IMR-90 (cell line): ENCODE results near the gene RFTN1. TPM values are rescaled to one million over a fixed set of nuclear protein-coding genes. Genes with fewer than 3 reads are reported as not detected.

Experiments
- ATAC-seq: fragments of 200-7000 bp; cut with Tn5 transposase; 2 replicates; pipeline ENCODE4 v1.9.1; 2020; ENCODE audit warnings: low read depth, mild to moderate bottlenecking, moderate library complexity
- BruUV-seq: library from RNA; stranded (reverse); fragments of 400-500 nt; replicated peaks from 2 replicates; lab custom pipeline; 2021; lab: Mats Ljungman, UMichigan
- CTCF ChIA-PET: fragments of 300-600 bp; formaldehyde crosslinking; extraction: SDS; loops from one replicate; lab custom pipeline; 2021; ENCODE audit warnings: antibody characterized with exemption; lab: Yijun Ruan, JAX
- POLR2A ChIA-PET: fragments of 300-600 bp; sonication (Branson Sonifier 250); formaldehyde crosslinking; loops from one replicate; lab custom pipeline; 2022; ENCODE audit warnings: antibody characterized with exemption; ENCODE audit not compliant: unreplicated experiment; lab: Charles Lee
- DNase-seq: peaks from one replicate; pipeline ENCODE4 v3.0.0; 2013
- H2AFZ ChIP-seq: replicated peaks from 2 replicates; pipeline ENCODE3; 2013; ENCODE audit warnings: low read length, mild to moderate bottlenecking; ENCODE audit not compliant: poor library complexity
- H2AK5ac ChIP-seq: 2 replicates; pipeline ENCODE4 v1.6.1; 2013; ENCODE audit warnings: low read depth, low read length, inconsistent platforms
- H2AK9ac ChIP-seq: replicated peaks from 2 replicates; pipeline ENCODE3; 2013; ENCODE audit warnings: mild to moderate bottlenecking, low read depth, low read length, moderate library complexity; ENCODE audit not compliant: poor library complexity
- H2BK120ac ChIP-seq: 2 replicates; pipeline ENCODE4 v1.6.1; 2013; ENCODE audit warnings: low read depth, low read length, inconsistent platforms
- H2BK15ac ChIP-seq: 3 replicates; pipeline ENCODE4 v1.6.1; 2013; ENCODE audit warnings: low read depth, low read length, inconsistent platforms
- H2BK20ac ChIP-seq: 2 replicates; pipeline ENCODE4 v1.6.1; 2013; ENCODE audit warnings: low read depth, mild to moderate bottlenecking, inconsistent platforms, low read length, moderate library complexity
- H2BK5ac ChIP-seq: 2 replicates; pipeline ENCODE4 v1.6.1; 2013; ENCODE audit warnings: mild to moderate bottlenecking, low read depth, low read length, inconsistent platforms; ENCODE audit not compliant: poor library complexity, severe bottlenecking
- H3K14ac ChIP-seq: replicated peaks from 2 replicates; pipeline ENCODE4 v1.6.1; 2013; ENCODE audit warnings: low read depth, low read length, inconsistent platforms
- H3K18ac ChIP-seq: 2 replicates; pipeline ENCODE4 v1.6.1; 2013; ENCODE audit warnings: low read depth, low read length, control low read depth
- H3K23ac ChIP-seq: 2 replicates; pipeline ENCODE4 v1.6.1; 2013; ENCODE audit warnings: low read depth, low read length, inconsistent platforms
- H3K27ac ChIP-seq: 2 replicates; pipeline ENCODE4 v1.5.1; 2013; ENCODE audit warnings: mild to moderate bottlenecking, control low read depth, low read length; ENCODE audit not compliant: insufficient read depth
- H3K27me3 ChIP-seq: 2 replicates; pipeline ENCODE4 v1.6.1; 2013; ENCODE audit warnings: low read length; ENCODE audit not compliant: control insufficient read depth, insufficient read depth
- H3K36me3 ChIP-seq: 2 replicates; pipeline ENCODE4 v1.6.1; 2013; ENCODE audit warnings: low read length, mixed read lengths; ENCODE audit not compliant: control insufficient read depth, insufficient read depth
- H3K4ac ChIP-seq: 2 replicates; pipeline ENCODE4 v1.6.1; 2013; ENCODE audit warnings: low read depth, low read length, inconsistent platforms
- H3K4me1 ChIP-seq: 2 replicates; pipeline ENCODE4 v1.6.1; 2013; ENCODE audit warnings: low read length, mixed read lengths; ENCODE audit not compliant: control insufficient read depth, insufficient read depth
- H3K4me2 ChIP-seq: 2 replicates; pipeline ENCODE4 v1.6.1; 2013; ENCODE audit warnings: low read depth, mild to moderate bottlenecking, control low read depth, low read length, moderate library complexity
- H3K4me3 ChIP-seq: 2 replicates; pipeline ENCODE4 v1.5.1; 2013; ENCODE audit warnings: low read depth, mild to moderate bottlenecking, control low read depth, low read length, moderate library complexity; ENCODE audit not compliant: insufficient read depth
- H3K56ac ChIP-seq: 2 replicates; pipeline ENCODE4 v1.6.1; 2013; ENCODE audit warnings: low read length, inconsistent platforms; ENCODE audit not compliant: insufficient read depth; ENCODE audit errors: extremely low read depth
- H3K79me1 ChIP-seq, 2 experiments: 2 replicates each; pipeline ENCODE4 v1.6.1; 2013; ENCODE audit warnings: low read length in 2 of 2, inconsistent platforms in 1 of 2, low read depth in 1 of 2
- H3K9ac ChIP-seq: 2 replicates; pipeline ENCODE4 v1.6.1; 2013; ENCODE audit warnings: low read depth, low read length, control low read depth
- H3K9me1 ChIP-seq: 2 replicates; pipeline ENCODE4 v1.6.1; 2013; ENCODE audit warnings: low read length, inconsistent platforms; ENCODE audit not compliant: insufficient read depth
- H3K9me3 ChIP-seq: 2 replicates; pipeline ENCODE4 v1.6.1; 2013; ENCODE audit warnings: low read length; ENCODE audit not compliant: control insufficient read depth, insufficient read depth
- H4K20me1 ChIP-seq: 2 replicates; pipeline ENCODE4 v1.6.1; 2013; ENCODE audit warnings: low read length, inconsistent platforms; ENCODE audit not compliant: insufficient read depth
- H4K5ac ChIP-seq: 2 replicates; pipeline ENCODE4 v1.6.1; 2013; ENCODE audit warnings: mild to moderate bottlenecking, low read depth, low read length, control low read depth
- H4K8ac ChIP-seq, 2 experiments: 2 replicates each; pipeline ENCODE4 v1.6.1; 2013; ENCODE audit warnings: low read depth in 2 of 2, low read length in 2 of 2, control low read depth in 1 of 2, inconsistent platforms in 1 of 2
- H4K91ac ChIP-seq: 2 replicates; pipeline ENCODE4 v1.6.1; 2013; ENCODE audit warnings: low read depth, low read length, inconsistent platforms; ENCODE audit not compliant: insufficient read depth
- BHLHE40 ChIP-seq: fragments of 150-350 bp; IDR thresholded peaks from 2 replicates; pipeline ENCODE4 v1.6.1; 2016; ENCODE audit warnings: mild to moderate bottlenecking, low read depth, low read length
- CEBPB ChIP-seq: IDR thresholded peaks from 2 replicates; pipeline ENCODE4 v1.6.1; 2012; ENCODE audit warnings: low read depth, low read length, improper control_type of control experiment
- CHD1 ChIP-seq: IDR thresholded peaks from 2 replicates; pipeline ENCODE4 v1.6.1; 2012; ENCODE audit warnings: low read depth, low read length, improper control_type of control experiment
- CTCF ChIP-seq: conservative IDR thresholded peaks from 2 replicates; pipeline ENCODE4 v1.5.1; 2012; ENCODE audit warnings: mild to moderate bottlenecking, low read depth, low read length, improper control_type of control experiment
- ELK1 ChIP-seq: fragments of 150-350 bp; IDR thresholded peaks from 2 replicates; pipeline ENCODE4 v1.6.1; 2016; ENCODE audit warnings: low read depth, mild to moderate bottlenecking, low read length, moderate library complexity, borderline replicate concordance
- FOS ChIP-seq: fragments of 150-350 bp; IDR thresholded peaks from 2 replicates; pipeline ENCODE4 v1.6.1; 2016; ENCODE audit warnings: low read depth, low read length
- MAFK ChIP-seq: IDR thresholded peaks from 2 replicates; pipeline ENCODE4 v1.6.1; 2012; ENCODE audit warnings: low read depth, low read length, improper control_type of control experiment
- MXI1 ChIP-seq: IDR thresholded peaks from 2 replicates; pipeline ENCODE4 v1.6.1; 2012; ENCODE audit warnings: low read depth, mild to moderate bottlenecking, low read length, moderate library complexity, borderline replicate concordance
- POLR2A ChIP-seq: IDR thresholded peaks from 2 replicates; pipeline ENCODE4 v1.6.1; 2012; ENCODE audit warnings: mild to moderate bottlenecking, low read depth, low read length
- RAD21 ChIP-seq: IDR thresholded peaks from 2 replicates; pipeline ENCODE4 v1.6.1; 2012; ENCODE audit warnings: low read length, improper control_type of control experiment
- RFX5 ChIP-seq: IDR thresholded peaks from 2 replicates; pipeline ENCODE4 v1.8.0; 2012; ENCODE audit warnings: low read depth, mild to moderate bottlenecking, low read length, moderate library complexity
- WGBS, 2 experiments: methylation state at CpG; one replicate each; pipeline versions ENCODE4 v1.1.5 to v1.1.7; 2013; ENCODE audit warnings: missing lambda C conversion rate in 2 of 2; ENCODE audit not compliant: insufficient read length in 1 of 2; ENCODE audit errors: extremely low coverage in 2 of 2; 5-methylcytosine and 5-hydroxymethylcytosine counted together
- dilution Hi-C: fragments of 300-500 bp; cut with HindIII; formaldehyde crosslinking; loops from one replicate; pipeline ENCODE4 v1.14.3; 2018; ENCODE audit warnings: low sequenced_read_pairs; ENCODE audit not compliant: unreplicated experiment
- in situ Hi-C: fragments of 300-500 bp; cut with MboI; formaldehyde crosslinking; loops from 3 replicates; pipeline ENCODE4 v1.14.3; 2019; ENCODE audit warnings: low sequenced_read_pairs, inconsistent platforms, mixed read lengths
- intact Hi-C: fragments of 100-400 bp; cut with micrococcal nuclease; formaldehyde crosslinking; loops from 2 replicates; pipeline ENCODE4 v1.10.0; 2022
- polyA plus RNA-seq, 3 experiments: library from polyadenylated mRNA; depleted of rRNA; stranded (reverse); fragments of >200 nt; gene quantifications; 2 replicates each; pipeline ENCODE4 v1.2.3, GENCODE V29; 2012; ENCODE audit warnings: low replicate concordance in 1 of 3
- total RNA-seq: library from RNA; depleted of rRNA; stranded (reverse); fragments of >200 nt; gene quantifications from 2 replicates; pipeline ENCODE4 v1.2.3, GENCODE V29; 2012

Gene RFTN1
- total and polyA plus RNA-seq, 2 of the 4 experiments (the other 2 are of a cell fraction), result 45.0 to 52.0 TPM

GRCh38 chr3:16400106-16400931, 113.2 kb downstream of the RFTN1 start:
- dilution Hi-C loops, result no loop called here
- H3K23ac ChIP-seq, result peak overlapping the region; percentile 25; the same call in 1 of the 2 replicates
- ChIA-PET CTCF (interaction anchor here (0.7 kb wide), 1 partner anchor 116 kb away, joined by 3 read pairs; no protein-coding TSS in a partner anchor), POLR2A (no interaction called here)
- peak overlapping the region; percentile 75 for H2AK5ac ChIP-seq
- peak overlapping the region; percentile 51; the same call in 1 of the 2 replicates for H4K5ac ChIP-seq
- peak overlapping the region; percentile 78 for H2BK120ac ChIP-seq
- no peak for TF ChIP-seq ELK1
- no peak for TF ChIP-seq FOS
- no peak for TF ChIP-seq CHD1
- no peak for TF ChIP-seq MXI1
- TF ChIP-seq BHLHE40, result no peak
- no peak for TF ChIP-seq RFX5
- TF ChIP-seq MAFK, result no peak
- no peak for TF ChIP-seq CTCF
- TF ChIP-seq CEBPB, result no peak
- TF ChIP-seq POLR2A, result no peak
- TF ChIP-seq RAD21, result no peak
- H4K8ac ChIP-seq, result peak overlapping the region; percentile 3 to 84; a peak in 3 of 4 replicates
- no peak overlapping the region for H3K4me3 ChIP-seq
- H2AFZ ChIP-seq, result no peak overlapping the region
- BruUV-seq, result no TSS peak
- H3K4me1 ChIP-seq, result peaks cover 35% of the 10 kb centered on the region
- intact Hi-C loops, result no loop called here
- no peaks in the 10 kb centered on the region for H3K27me3 ChIP-seq
- H3K36me3 ChIP-seq, result peaks cover 7% of the 10 kb centered on the region; the same call in 1 of the 2 replicates
- H2BK15ac ChIP-seq, result peak overlapping the region; percentile 79; the same call in 2 of the 3 replicates
- H3K9me1 ChIP-seq, result peaks cover 39% of the 10 kb centered on the region
- H3K56ac ChIP-seq, result no peak overlapping the region
- H3K9ac ChIP-seq, result 0 out of 2 replicates have a peak overlapping the region, but pooled peaks have one; percentile 14
- ATAC-seq (peak; percentile 7), DNase-seq (no peak)
- peak overlapping the region; percentile 61; the same call in 1 of the 2 replicates for H3K27ac ChIP-seq
- peak overlapping the region; percentile 80 for H2AK9ac ChIP-seq
- no peak overlapping the region for H3K4me2 ChIP-seq
- H3K79me1 ChIP-seq, result peaks cover 36 to 62% of the 10 kb centered on the region in 2 experiments
- H4K20me1 ChIP-seq, result peaks cover 25% of the 10 kb centered on the region
- peak overlapping the region; percentile 2 for H3K18ac ChIP-seq
- peak overlapping the region; percentile 71 for H3K4ac ChIP-seq
- in situ Hi-C loops, result no loop called here
- H3K9me3 ChIP-seq, result no peaks in the 10 kb centered on the region
- peak overlapping the region; percentile 70; the same call in 1 of the 2 replicates for H4K91ac ChIP-seq
- WGBS, 2 experiments, result 86% methylated on average over 4 of the region's 11 CpGs; no CpG with 5 or more reads in 1 of the 2 experiments
- H2BK5ac ChIP-seq, result peak overlapping the region; percentile 60
- H3K14ac ChIP-seq, result peak overlapping the region; percentile 71
- H2BK20ac ChIP-seq, result peak overlapping the region; percentile 65; the same call in 1 of the 2 replicates
